Suppressor macrophage treated with lipopolysaccharide for 1 hour (primary cell): ENCODE measurements around the gene FRMD5.
"Not testable (repeated sequence)": the region's sequence is repeated elsewhere in the genome, so short reads cannot be mapped to it uniquely, and the experiment has no call there.

ENCODE experiments used
- DNase-seq, 3 donors: peaks; one replicate each; pipeline ENCODE4 v3.0.0-alpha.2; 2020 to 2022

Gene FRMD5

DNA sequence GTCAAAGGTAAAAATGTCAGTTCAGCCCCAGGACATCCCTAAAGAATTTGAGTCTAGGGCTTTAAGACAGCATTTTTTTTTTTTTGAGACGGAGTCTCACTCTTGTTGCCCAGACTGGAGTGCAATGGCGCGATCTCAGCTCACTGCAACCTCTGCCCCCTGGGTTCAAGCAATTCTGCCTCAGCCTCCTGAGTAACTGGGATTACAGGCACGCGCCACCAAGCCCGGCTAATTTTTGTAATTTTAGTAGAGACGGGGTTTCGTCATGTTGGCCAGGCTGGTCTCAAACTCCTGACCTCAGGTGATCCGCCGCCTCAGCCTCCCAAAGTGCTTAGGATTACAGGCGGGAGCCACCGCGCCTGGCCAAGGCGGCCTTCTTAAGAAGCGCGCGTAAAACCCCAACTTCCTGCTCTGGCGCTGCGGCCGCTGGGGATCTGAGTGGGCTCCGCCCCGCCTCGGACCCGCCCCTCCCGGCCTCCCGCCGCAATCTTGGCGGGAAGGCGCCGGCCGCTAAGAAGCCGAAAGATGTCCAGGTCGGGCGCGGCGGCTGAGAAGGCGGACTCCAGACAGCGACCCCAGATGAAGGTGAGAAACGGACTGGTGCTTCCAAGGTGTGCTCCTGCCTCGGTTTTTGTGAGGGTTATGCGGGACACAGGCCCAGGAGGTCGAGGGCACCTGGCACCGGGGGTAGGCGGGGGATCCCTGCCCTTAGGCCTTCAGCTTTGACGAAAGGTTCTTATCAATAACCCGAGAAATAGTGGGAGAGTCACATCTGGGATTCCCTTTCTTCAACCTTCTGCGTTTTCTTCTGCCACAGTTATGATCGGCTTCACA lies 368.3 kb downstream of the FRMD5 start, which contains the start of gene WDR76:
Gene WDR76 (plus strand): TSS at position 495 of the 834 bp plus-strand sequence. CDS start 31 bp downstream, at position 526.
- DNase-seq = peak; percentile 90 to 95 (median 93)

DNA sequence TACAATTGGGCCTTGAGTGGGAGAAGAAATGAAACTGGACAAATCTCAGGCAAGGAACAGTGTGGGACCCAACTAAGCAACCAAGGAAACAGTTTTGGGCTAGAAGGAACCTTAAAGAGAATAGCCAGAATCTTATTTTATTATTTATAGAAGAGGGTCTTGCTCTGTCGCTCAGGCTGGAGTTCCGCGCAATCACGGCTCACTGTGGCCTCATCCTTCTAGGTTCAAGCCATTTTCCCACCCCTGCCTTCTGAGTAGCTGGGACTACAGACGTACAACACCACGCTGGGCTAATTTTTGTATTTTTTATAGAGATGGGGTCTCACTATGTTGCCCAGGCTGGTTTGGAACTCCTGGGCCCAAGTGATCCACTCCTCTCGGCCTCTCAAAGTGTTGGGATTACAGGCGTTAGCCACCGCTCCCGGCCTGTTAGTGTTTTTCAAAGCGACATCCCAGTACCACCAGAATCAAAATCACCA lies 369.0 kb downstream of the FRMD5 start:
- DNase-seq = no peak

DNA sequence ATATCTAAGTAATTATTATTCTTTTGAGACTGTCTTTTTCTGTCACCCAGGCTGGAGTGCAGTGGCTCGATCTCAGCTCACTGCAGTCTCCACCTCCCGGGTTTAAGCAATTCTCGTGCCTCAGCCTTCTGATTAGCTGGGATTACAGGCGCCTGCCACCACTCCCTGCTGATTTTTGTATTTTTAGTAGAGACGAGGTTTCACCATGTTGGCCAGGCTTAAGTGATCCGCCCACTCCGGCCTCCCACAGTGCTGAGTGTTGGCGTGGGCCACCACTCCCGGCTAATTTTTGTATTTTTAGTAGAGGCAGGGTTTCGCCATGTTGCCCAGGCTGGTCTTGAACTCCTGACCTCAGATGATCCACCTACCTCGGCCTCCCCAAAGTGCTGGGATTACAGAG lies 369.8 kb downstream of the FRMD5 start:
- not testable (repeated sequence) for DNase-seq

GRCh38 chr15:43824302-43825246 lies 370.5 kb downstream of the FRMD5 start, which contains the start of gene MFAP1:
MFAP1 (minus strand) TSS chr15:43824690; CDS start chr15:43824569, 121 bp downstream.
- peak; percentile 96 to 99 (median 98) for DNase-seq

DNA sequence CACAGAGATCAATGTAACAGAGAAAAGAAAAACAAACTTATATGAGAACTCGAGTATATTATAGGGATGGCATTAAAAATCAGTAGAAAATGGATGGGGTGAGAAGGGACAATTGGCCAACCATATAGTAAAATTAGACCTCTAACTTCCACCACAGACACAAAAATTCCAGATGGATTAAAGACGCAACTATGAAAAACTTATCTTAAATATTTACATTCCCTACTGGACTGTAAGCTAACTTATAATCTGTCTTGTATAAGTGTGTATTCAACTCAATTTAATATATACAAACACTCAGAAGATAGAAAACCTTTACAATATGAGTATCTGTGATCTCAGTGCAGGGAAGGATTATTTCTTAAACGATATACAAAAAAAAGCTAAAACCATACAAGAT lies 373.6 kb downstream of the FRMD5 start:
- DNase-seq = no peak
